ENCODE results near the gene FBXO44.

DNA sequence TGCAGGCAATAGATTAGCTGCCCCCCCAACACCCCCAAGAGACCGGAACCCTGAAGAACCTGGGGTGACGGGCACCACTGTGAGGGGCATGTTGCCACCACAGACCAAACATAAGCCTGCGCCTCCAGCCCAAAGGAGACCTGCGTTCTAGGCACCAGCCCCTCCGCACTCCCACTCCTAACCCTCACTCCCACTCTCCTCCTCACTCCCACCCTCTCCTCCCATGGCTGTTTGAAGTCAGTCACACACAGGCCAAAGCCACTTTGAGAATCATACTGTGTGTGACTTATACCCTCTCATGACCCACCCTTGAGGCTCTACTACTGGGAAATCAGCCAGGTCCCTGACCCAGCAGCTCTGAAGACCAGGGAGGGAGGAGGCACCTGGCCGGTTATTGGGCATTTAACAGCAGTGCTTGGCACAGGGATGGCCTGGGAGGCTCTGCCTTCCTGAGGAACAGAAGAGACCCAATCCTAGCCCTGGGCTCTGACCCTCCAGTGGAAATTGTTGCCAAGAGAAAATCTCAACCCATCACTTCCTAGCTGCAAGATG lies 44.0 kb upstream of the FBXO44 start:
- TF ChIP-seq, protein P1, sequence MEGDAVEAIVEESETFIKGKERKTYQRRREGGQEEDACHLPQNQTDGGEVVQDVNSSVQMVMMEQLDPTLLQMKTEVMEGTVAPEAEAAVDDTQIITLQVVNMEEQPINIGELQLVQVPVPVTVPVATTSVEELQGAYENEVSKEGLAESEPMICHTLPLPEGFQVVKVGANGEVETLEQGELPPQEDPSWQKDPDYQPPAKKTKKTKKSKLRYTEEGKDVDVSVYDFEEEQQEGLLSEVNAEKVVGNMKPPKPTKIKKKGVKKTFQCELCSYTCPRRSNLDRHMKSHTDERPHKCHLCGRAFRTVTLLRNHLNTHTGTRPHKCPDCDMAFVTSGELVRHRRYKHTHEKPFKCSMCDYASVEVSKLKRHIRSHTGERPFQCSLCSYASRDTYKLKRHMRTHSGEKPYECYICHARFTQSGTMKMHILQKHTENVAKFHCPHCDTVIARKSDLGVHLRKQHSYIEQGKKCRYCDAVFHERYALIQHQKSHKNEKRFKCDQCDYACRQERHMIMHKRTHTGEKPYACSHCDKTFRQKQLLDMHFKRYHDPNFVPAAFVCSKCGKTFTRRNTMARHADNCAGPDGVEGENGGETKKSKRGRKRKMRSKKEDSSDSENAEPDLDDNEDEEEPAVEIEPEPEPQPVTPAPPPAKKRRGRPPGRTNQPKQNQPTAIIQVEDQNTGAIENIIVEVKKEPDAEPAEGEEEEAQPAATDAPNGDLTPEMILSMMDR (IDR thresholded peaks at IDR 0.05) = no peak
- TF ChIP-seq POLR2AphosphoS5 (IDR thresholded peaks at IDR 0.05; ENCODE audit: low read depth, low read length) (no peak), TCF7L2 (IDR thresholded peaks at IDR 0.05; ENCODE audit: low read depth, low read length) (no peak)
- TF ChIP-seq, protein P2, sequence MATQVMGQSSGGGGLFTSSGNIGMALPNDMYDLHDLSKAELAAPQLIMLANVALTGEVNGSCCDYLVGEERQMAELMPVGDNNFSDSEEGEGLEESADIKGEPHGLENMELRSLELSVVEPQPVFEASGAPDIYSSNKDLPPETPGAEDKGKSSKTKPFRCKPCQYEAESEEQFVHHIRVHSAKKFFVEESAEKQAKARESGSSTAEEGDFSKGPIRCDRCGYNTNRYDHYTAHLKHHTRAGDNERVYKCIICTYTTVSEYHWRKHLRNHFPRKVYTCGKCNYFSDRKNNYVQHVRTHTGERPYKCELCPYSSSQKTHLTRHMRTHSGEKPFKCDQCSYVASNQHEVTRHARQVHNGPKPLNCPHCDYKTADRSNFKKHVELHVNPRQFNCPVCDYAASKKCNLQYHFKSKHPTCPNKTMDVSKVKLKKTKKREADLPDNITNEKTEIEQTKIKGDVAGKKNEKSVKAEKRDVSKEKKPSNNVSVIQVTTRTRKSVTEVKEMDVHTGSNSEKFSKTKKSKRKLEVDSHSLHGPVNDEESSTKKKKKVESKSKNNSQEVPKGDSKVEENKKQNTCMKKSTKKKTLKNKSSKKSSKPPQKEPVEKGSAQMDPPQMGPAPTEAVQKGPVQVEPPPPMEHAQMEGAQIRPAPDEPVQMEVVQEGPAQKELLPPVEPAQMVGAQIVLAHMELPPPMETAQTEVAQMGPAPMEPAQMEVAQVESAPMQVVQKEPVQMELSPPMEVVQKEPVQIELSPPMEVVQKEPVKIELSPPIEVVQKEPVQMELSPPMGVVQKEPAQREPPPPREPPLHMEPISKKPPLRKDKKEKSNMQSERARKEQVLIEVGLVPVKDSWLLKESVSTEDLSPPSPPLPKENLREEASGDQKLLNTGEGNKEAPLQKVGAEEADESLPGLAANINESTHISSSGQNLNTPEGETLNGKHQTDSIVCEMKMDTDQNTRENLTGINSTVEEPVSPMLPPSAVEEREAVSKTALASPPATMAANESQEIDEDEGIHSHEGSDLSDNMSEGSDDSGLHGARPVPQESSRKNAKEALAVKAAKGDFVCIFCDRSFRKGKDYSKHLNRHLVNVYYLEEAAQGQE (IDR thresholded peaks at IDR 0.05; ENCODE audit: insufficient read depth in 1 of 2, low read depth in 2 of 2, low read length in 1 of 2) = no peak

All from Panc1 (cell line).